Sciatic nerve (tissue), 2 donors: ENCODE data around the gene RNF144A. TPM values are rescaled to one million over a fixed set of nuclear protein-coding genes. Genes with fewer than 3 reads are reported as not detected.

Experiments
- ATAC-seq: fragments of 200-7000 bp; cut with Tn5 transposase; one replicate; pipeline ENCODE4 v1.9.1; 2020; ENCODE audit warnings: mild to moderate bottlenecking, moderate library complexity
- DNase-seq: peaks from one replicate; pipeline ENCODE4 v3.0.0-alpha.2; 2020; ENCODE audit warnings: low spot score
- intact Hi-C: fragments of 100-400 bp; cut with DNase I; formaldehyde crosslinking; loops from one replicate; pipeline ENCODE4 v1.14.2; 2022
- total RNA-seq: library from RNA; stranded (reverse); fragmentation: NEBNext Ultra II Directional; extraction: Animal tissue kit (Norgen Biotek cat#: 25700); gene quantifications from one replicate; pipeline ENCODE4 v1.2.1, GENCODE V29; 2021
- donor health status: DM: no; HTN: no; CAD: no.
- donor health status: DM: no; HTN: no; CAD: no.

RNF144A gene
- total RNA-seq, 1 donor from 2014 or later: 42.5 TPM

GRCh38 chr2:7011356-7012083, 94.3 kb downstream of the RNF144A start:
- DNase-seq (no peak), ATAC-seq (no peak)
- intact Hi-C loops: no loop called here

GRCh38 chr2:7012141-7012764, 95.0 kb downstream of the RNF144A start:
- DNase-seq (no peak), ATAC-seq (no peak)
- intact Hi-C loops: no loop called here

- no peak for ATAC-seq
- DNase-seq: no peak
- intact Hi-C loops: no loop called here
Observed at GRCh38 chr2:7013471-7014160, 96.4 kb downstream of the RNF144A start.

- intact Hi-C loops: no loop called here
- ATAC-seq: no peak
- no peak for DNase-seq
Observed at GRCh38 chr2:7014174-7014640, 97.0 kb downstream of the RNF144A start.

- ATAC-seq (no peak), DNase-seq (no peak)
- intact Hi-C loops: no loop called here
Observed at GRCh38 chr2:7015007-7015950, 98.1 kb downstream of the RNF144A start.

GRCh38 chr2:7016148-7016547, 98.9 kb downstream of the RNF144A start:
- DNase-seq: no peak
- no peak for ATAC-seq
- intact Hi-C loops: no loop called here

GRCh38 chr2:7016601-7017211, 99.5 kb downstream of the RNF144A start:
- DNase-seq: no peak
- intact Hi-C loops: no loop called here
- peak; percentile 19 for ATAC-seq

GRCh38 chr2:7017671-7018281, 100.6 kb downstream of the RNF144A start:
- intact Hi-C loops: no loop called here
- ATAC-seq (no peak), DNase-seq (no peak)

GRCh38 chr2:7018282-7018701, 101.1 kb downstream of the RNF144A start:
- intact Hi-C loops: no loop called here
- peak; percentile 4 for ATAC-seq
- DNase-seq: no peak

- DNase-seq (no peak), ATAC-seq (peak; percentile 34)
- intact Hi-C loops: no loop called here
Observed at GRCh38 chr2:7018767-7019166, 101.6 kb downstream of the RNF144A start.

- intact Hi-C loops: no loop called here
- ATAC-seq: no peak
- no peak for DNase-seq
Observed at GRCh38 chr2:7019191-7019590, 102.0 kb downstream of the RNF144A start.

GRCh38 chr2:7020059-7020458, 102.8 kb downstream of the RNF144A start:
- DNase-seq: no peak
- no peak for ATAC-seq
- intact Hi-C loops: no loop called here

- no peak for DNase-seq
- intact Hi-C loops: no loop called here
- no peak for ATAC-seq
Observed at GRCh38 chr2:7020468-7020867, 103.3 kb downstream of the RNF144A start.

GRCh38 chr2:7020939-7021470, 103.8 kb downstream of the RNF144A start:
- intact Hi-C loops: no loop called here
- ATAC-seq: no peak
- no peak for DNase-seq

- intact Hi-C loops: no loop called here
- ATAC-seq (peak; percentile 68), DNase-seq (no peak)
Observed at GRCh38 chr2:7022492-7023385, 105.5 kb downstream of the RNF144A start.

- DNase-seq (peak; percentile 50), ATAC-seq (peak; percentile 49)
- intact Hi-C loops: no loop called here
Observed at GRCh38 chr2:7023542-7023941, 106.3 kb downstream of the RNF144A start.

- ATAC-seq: no peak
- peak; percentile 48 for DNase-seq
- intact Hi-C loops: no loop called here
Observed at GRCh38 chr2:7024261-7024660, 107.0 kb downstream of the RNF144A start.
